Osteocyte (in vitro differentiated cells): ENCODE results near the gene SSBP3. TPM values are rescaled to one million over a fixed set of nuclear protein-coding genes. Genes with fewer than 3 reads are reported as not detected.

Source experiments
- DNase-seq: peaks from one replicate; pipeline ENCODE4 v3.0.0; 2021; ENCODE audit warnings: mixed read lengths; ENCODE audit not compliant: unreplicated experiment; ENCODE audit errors: extremely low spot score
- H3K27ac Mint-ChIP-seq: one replicate; pipeline ENCODE4 v1.8.0; 2021; ENCODE audit warnings: mild to moderate bottlenecking, mixed read lengths; ENCODE audit not compliant: unreplicated experiment
- H3K27me3 Mint-ChIP-seq: one replicate; pipeline ENCODE4 v1.8.0; 2021; ENCODE audit warnings: mixed read lengths; ENCODE audit not compliant: unreplicated experiment
- H3K36me3 Mint-ChIP-seq: one replicate; pipeline ENCODE4 v1.8.0; 2021; ENCODE audit warnings: mixed read lengths; ENCODE audit not compliant: unreplicated experiment
- H3K4me1 Mint-ChIP-seq: one replicate; pipeline ENCODE4 v1.8.0; 2021; ENCODE audit warnings: mixed read lengths; ENCODE audit not compliant: unreplicated experiment
- H3K4me3 Mint-ChIP-seq: one replicate; pipeline ENCODE4 v1.8.0; 2021; ENCODE audit warnings: mild to moderate bottlenecking, moderate library complexity, mixed read lengths; ENCODE audit not compliant: unreplicated experiment
- H3K9me3 Mint-ChIP-seq: one replicate; pipeline ENCODE4 v1.8.0; 2021; ENCODE audit warnings: mixed read lengths; ENCODE audit not compliant: unreplicated experiment
- total RNA-seq: library from RNA; stranded (reverse); gene quantifications from 2 replicates; pipeline ENCODE4 v1.2.1, GENCODE V29; 2021
- TF ChIP-seq, protein P1 (sequence below): fragments of 200-600 bp; sonication (generic); IDR thresholded peaks from 2 replicates; pipeline ENCODE4 v1.5.0; 2021; ENCODE audit warnings: antibody characterized with exemption, mild to moderate bottlenecking, moderate library complexity

SSBP3 gene
- total RNA-seq, 1 donor from 2014 or later: 56.4 TPM

DNA sequence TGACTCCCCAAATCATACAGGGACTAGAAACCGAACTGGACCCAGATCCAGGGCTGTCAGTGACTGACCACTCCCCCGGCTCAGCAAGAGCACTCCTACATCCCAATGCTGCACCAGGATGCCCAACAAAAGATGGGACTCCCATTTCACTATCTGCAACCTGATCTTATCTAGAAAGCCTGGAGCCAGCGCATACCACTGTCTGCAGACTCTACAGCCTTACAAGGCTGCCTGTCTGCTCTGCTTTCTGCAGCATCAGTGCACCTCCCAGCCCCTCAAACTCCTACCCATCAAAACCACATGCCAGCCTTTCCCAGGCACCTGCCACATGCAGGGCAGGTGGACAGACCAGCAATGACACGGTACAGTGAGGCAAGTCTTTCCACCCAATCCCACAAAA, 52.2 kb downstream of the SSBP3 start:
- H3K36me3 Mint-ChIP-seq: peaks cover 13% of the 10 kb centered on the region
- peaks cover 4% of the 10 kb centered on the region for H3K4me1 Mint-ChIP-seq
- no peak for DNase-seq
- no peaks in the 10 kb centered on the region for H3K27me3 Mint-ChIP-seq
- TF ChIP-seq, protein P1, sequence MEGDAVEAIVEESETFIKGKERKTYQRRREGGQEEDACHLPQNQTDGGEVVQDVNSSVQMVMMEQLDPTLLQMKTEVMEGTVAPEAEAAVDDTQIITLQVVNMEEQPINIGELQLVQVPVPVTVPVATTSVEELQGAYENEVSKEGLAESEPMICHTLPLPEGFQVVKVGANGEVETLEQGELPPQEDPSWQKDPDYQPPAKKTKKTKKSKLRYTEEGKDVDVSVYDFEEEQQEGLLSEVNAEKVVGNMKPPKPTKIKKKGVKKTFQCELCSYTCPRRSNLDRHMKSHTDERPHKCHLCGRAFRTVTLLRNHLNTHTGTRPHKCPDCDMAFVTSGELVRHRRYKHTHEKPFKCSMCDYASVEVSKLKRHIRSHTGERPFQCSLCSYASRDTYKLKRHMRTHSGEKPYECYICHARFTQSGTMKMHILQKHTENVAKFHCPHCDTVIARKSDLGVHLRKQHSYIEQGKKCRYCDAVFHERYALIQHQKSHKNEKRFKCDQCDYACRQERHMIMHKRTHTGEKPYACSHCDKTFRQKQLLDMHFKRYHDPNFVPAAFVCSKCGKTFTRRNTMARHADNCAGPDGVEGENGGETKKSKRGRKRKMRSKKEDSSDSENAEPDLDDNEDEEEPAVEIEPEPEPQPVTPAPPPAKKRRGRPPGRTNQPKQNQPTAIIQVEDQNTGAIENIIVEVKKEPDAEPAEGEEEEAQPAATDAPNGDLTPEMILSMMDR: no peak
- H3K9me3 Mint-ChIP-seq: no peaks in the 10 kb centered on the region
- no peak overlapping the region for H3K4me3 Mint-ChIP-seq
- no peak overlapping the region for H3K27ac Mint-ChIP-seq

DNA sequence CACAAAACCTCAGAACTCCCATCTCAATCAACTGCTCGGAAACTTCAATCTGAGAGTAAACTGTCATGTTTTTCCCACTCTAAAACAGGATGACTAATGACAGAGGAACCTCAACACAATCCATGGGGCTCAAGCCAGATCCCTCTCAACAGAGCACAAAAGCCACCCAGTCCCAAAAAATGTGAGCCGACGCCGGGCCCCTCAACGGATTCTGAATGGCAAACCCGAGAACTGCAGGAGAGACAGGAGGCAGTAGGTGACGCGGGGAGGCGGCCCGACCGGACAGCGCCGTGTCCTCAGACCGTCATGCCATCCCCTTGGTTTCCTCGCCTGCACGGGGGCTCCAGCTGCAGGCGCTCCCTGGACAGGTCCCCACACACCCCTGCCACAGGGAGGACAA, 53.4 kb downstream of the SSBP3 start:
- DNase-seq: no peak
- H3K27me3 Mint-ChIP-seq: no peaks in the 10 kb centered on the region
- H3K36me3 Mint-ChIP-seq: peaks cover 11% of the 10 kb centered on the region
- H3K4me3 Mint-ChIP-seq: no peak overlapping the region
- peaks cover 4% of the 10 kb centered on the region for H3K4me1 Mint-ChIP-seq
- H3K9me3 Mint-ChIP-seq: no peaks in the 10 kb centered on the region
- no peak overlapping the region for H3K27ac Mint-ChIP-seq
- TF ChIP-seq, protein P1: no peak

DNA sequence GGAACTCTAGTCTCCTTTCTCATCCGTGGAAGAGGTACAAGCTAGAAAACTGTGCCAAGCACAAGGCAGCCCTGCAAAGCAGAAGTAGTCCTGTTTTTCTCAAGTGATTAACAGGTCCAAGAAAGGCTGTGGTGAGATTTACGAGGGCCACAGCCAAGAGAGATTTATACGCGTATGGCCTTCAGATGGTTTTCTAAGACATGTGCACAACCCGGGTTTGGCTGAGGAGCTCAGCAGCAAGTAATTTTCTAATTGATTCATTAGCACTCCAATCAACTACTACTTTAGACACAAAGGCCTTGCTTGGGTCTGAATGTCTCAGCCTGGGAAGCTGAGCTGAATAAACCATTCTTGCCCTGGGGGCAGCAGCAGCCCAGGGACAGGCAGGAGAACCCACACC, 55.8 kb downstream of the SSBP3 start:
- Mint-ChIP-seq H3K27me3 (no peaks in the 10 kb centered on the region), H3K4me1 (peaks cover 4% of the 10 kb centered on the region), H3K27ac (no peak overlapping the region), H3K4me3 (no peak overlapping the region), H3K36me3 (peaks cover 8% of the 10 kb centered on the region), H3K9me3 (no peaks in the 10 kb centered on the region)
- no peak for DNase-seq
- TF ChIP-seq, protein P1: no peak

DNA sequence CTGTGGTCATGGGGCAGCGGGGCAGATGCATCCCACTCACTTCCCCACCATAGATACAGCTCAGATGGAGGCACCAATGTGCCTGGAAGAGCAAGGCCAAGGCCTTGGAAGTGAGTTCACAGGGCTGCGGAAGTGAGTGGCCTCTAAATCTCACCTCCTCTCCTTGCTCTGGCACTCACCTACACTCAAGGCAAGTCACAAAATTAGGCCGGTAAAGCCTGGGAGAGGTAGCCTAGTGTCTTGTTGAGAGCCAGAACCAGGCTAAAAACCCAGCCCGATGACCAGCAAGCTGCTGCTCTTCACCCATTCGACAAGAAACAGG, 57.5 kb downstream of the SSBP3 start:
- H3K4me3 Mint-ChIP-seq: no peak overlapping the region
- no peak for DNase-seq
- H3K36me3 Mint-ChIP-seq: peaks cover 13% of the 10 kb centered on the region
- H3K27me3 Mint-ChIP-seq: no peaks in the 10 kb centered on the region
- no peaks in the 10 kb centered on the region for H3K9me3 Mint-ChIP-seq
- TF ChIP-seq, protein P1: no peak
- H3K4me1 Mint-ChIP-seq: peaks cover 4% of the 10 kb centered on the region
- H3K27ac Mint-ChIP-seq: no peak overlapping the region

DNA sequence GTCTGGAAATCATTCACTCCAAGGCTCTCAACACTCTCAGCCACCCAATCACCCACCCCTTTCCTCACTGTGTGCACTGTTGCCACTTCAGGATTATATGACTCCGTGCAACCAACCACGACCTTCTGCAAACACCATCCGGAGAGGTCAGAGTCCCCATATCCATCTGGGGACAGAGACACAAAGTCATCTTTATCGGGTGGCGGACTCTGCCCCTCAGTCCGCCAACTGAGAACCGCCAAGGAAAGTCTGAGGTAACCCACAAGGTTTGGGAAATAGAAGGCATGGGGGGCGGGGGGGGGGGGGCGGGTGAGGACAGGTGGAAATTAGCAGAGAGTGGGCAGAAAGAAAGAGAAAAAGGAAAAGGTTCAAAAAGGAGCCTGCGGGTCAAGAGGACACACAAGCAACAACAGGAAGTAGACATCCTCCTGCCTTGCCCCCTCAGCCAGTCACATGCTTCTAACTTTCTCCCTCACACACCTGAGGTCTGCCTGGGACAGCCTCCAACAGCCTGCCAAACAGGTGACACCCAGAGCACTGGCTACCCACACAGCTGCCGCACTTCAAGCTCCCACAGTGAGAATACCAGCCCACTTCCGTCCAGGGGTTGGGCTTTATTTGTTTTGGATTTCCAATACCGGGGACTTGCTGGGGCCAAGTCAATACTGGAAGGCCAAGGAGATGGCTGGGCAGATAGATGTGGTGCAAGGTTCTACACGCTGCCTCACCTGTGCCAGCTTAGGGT, 58.1 kb downstream of the SSBP3 start:
- no peak overlapping the region for H3K4me3 Mint-ChIP-seq
- no peak for DNase-seq
- H3K4me1 Mint-ChIP-seq: peaks cover 4% of the 10 kb centered on the region
- H3K27me3 Mint-ChIP-seq: no peaks in the 10 kb centered on the region
- TF ChIP-seq, protein P1: no peak
- H3K9me3 Mint-ChIP-seq: no peaks in the 10 kb centered on the region
- peaks cover 14% of the 10 kb centered on the region for H3K36me3 Mint-ChIP-seq
- H3K27ac Mint-ChIP-seq: no peak overlapping the region
